ENCODE data around the gene TM2D1.

DNA sequence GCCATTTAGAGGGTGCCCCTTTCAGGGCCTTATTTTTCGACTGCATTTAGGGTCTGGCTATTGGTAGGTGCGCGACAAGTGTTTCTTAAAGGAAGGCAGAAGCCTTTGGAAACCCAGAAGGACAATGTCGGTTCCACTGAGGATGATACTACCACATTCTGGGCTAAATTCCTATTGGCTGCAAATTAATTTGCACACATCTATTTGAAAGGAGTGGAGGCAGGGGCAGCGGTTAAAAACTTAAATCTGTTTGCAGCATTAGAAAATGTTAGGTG, 18.4 kb upstream of the TM2D1 start:
- TF ChIP-seq, protein P1, sequence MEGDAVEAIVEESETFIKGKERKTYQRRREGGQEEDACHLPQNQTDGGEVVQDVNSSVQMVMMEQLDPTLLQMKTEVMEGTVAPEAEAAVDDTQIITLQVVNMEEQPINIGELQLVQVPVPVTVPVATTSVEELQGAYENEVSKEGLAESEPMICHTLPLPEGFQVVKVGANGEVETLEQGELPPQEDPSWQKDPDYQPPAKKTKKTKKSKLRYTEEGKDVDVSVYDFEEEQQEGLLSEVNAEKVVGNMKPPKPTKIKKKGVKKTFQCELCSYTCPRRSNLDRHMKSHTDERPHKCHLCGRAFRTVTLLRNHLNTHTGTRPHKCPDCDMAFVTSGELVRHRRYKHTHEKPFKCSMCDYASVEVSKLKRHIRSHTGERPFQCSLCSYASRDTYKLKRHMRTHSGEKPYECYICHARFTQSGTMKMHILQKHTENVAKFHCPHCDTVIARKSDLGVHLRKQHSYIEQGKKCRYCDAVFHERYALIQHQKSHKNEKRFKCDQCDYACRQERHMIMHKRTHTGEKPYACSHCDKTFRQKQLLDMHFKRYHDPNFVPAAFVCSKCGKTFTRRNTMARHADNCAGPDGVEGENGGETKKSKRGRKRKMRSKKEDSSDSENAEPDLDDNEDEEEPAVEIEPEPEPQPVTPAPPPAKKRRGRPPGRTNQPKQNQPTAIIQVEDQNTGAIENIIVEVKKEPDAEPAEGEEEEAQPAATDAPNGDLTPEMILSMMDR (IDR thresholded peaks at IDR 0.05) = no peak
- TF ChIP-seq POLR2A (IDR thresholded peaks at IDR 0.05) = no peak
- TF ChIP-seq EP300 (IDR thresholded peaks at IDR 0.05) = no peak

Measured in ovary (tissue), 3 donors.